Stimulated activated CD8-positive, alpha-beta memory T cell treated with anti-CD3 and anti-CD28 coated beads, Interleukin-12 subunit alpha, Interleukin-12 subunit beta, amount 100 ng/mL, for 1 hour (primary cell): ENCODE measurements around the gene ANXA7.
A peak's percentile ranks its signal among the peaks of the same experiment; 100 is the strongest.

Experiments
- DNase-seq: peaks from one replicate; pipeline ENCODE4 v3.0.0-alpha.2; 2020; ENCODE audit warnings: low read depth

Gene ANXA7

GRCh38 chr10:73413528-73414229 lies at the start of gene ANXA7:
Gene ANXA7, minus strand, starts transcription at chr10:73414058. Its CDS starts 13,202 bp downstream, at chr10:73400856.
- DNase-seq, result peak; percentile 88

- DNase-seq, result no peak
Observed at GRCh38 chr10:73460897-73461296, 47.0 kb upstream of the ANXA7 start.

DNA sequence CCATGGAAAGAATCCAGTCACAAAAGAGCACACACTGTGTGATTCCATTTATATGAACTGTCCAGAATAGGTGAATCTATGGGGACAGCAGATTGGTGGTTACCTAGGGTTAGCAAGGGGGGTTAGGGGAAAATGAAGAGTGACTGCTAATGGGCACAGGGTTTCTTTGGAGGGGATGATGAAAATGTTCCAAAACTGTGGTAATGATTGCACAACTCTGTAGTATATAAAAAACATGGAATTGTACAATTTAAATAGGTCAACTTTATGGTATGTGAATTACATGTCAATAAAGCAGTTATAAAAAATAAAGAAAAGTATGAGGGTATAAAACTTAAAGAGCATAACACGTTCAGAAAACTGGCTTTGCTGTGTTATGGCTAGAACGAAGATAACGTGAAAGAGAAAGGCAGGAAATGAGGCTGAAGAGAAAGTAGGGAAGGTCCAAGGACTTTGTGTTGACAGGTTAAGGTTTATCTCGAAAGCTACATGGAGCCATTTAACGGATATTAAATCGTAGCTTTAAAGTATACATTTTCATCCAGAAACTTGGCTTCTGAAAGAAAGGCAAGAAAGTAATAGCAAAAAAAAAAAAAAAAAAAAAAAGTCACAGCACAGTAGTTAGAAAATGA lies 45.9 kb upstream of the ANXA7 start:
- DNase-seq, result no peak

- no peak for DNase-seq
Observed at GRCh38 chr10:73456187-73456890, 42.5 kb upstream of the ANXA7 start.

GRCh38 chr10:73449113-73449512 lies 35.3 kb upstream of the ANXA7 start:
- no peak for DNase-seq

DNA sequence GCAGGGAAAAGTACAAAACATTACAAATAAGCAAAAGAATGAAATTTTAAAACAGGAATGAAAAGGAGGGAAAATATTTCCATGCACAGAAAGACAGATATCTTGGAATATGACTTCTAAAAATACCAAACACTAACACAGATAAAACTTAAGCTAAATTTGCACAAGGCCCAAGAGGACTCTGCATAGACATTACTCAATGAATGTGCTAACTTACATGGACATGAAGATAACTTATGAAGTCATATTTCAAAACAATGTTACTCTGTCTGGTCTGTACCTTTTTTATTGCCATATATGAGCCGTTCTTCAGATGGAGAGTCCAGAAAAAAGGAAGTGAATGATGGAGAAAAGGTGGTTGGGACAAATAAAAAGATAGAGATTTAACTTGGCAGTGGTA lies 34.5 kb upstream of the ANXA7 start:
- DNase-seq, result no peak

DNA sequence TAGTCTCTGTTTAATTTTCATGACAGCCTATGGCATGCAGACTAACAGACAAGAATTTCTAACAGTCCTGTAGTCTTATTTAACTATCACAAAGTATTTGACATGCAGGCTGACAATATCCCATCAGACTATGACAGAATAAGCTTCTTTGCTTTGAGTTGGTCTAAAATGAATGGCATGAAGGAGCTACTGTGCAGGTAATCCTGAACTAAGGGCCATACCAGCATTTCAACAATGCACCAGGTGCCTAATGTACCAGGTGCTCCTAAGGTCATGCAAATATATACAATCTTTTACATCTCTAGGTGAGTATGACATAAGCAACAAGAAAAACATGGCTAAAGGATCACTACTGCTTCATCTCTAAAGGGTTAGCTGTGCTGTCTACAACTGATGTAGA lies 33.1 kb upstream of the ANXA7 start:
- DNase-seq, result no peak

DNA sequence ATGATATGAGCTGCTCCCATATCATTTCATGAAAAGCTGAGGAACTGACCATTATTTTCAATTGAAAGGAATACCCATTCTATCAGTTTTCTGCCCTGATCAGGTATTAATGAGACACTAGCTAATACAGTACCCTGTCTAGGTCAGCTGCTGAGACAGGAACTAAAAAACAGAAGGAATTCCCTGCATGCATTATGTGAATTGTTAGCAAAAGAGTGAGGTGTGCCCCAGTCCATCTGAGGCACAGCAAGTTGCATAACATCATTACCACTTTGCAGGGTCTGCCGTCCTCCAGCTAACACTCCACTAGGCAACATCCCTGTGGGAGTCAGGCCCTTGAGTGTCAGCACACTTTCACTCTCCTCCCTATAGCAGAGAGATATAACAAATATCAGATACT lies 30.6 kb upstream of the ANXA7 start:
- no peak for DNase-seq

DNA sequence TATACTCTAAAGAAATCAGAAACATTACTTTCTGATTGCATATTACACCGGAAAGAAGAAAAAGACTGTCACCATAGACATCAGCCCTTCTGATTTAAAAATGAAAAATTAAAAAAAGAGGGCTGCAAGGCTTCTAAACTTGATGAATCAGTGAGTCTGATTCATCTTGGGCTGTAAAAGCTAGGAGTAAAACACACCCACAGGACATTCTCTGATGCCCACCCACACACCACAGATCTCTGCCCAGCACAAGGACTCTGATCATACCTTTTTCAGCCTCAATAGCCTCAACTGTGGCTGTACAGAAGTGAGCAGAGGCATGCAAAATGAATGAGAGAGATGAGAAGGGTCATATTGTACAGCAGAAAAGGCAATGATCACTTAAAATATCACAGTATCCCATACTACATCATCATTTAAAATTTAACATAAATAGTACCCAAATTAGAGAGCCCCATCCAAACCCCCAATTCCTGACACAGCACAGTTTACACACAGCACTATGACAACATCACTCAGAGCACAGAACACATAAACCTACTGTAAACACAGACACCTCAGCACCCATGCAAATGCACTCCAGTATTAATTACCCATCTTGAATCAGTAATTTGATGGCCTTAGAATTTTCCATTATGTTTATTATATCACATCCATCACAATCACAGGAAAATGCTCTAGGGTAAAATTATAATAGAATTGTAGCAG lies 25.9 kb upstream of the ANXA7 start:
- DNase-seq, result no peak

DNA sequence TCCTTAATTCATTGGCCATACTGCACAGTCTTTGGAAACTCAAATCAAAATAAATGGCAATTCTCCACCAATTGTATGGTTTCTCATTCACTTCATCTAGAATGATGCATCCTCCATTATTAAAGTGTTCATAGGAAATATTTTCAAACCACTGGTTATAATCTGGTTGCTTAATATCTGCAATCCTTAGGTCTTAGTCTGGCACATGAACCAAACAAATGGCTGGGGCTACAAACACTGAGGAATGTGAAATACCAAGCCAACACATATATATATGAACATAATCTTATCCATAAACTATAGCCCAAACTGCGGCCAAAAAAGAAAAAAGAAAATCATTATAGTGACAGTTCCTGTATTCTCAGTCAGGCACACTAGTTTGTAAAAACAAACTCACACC lies 25.2 kb upstream of the ANXA7 start:
- DNase-seq, result no peak

DNA sequence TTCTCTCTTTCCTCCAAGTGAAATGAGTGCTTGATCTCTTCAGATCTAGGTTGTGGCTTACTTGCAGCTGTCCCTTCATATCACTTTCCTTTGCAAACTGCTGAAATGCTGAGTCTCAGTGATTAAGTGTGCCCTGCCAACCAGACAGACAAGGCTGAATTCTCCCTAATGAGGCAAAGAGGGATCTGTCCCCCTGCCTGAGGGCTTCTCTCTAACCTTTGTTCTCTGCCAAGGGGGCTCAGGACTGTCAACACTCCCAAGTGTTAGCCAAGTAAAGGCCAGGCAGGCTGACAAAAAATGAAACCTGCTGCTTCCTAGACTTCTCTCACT lies 19.6 kb upstream of the ANXA7 start, which contains the start of gene MSS51:
MSS51 (minus strand) TSS at position 24 of the 330 bp plus-strand sequence. CDS start 5,277 bp downstream, outside the sequence.
- no peak for DNase-seq

- no peak for DNase-seq
Observed at GRCh38 chr10:73432646-73433537, 19.0 kb upstream of the ANXA7 start.

DNA sequence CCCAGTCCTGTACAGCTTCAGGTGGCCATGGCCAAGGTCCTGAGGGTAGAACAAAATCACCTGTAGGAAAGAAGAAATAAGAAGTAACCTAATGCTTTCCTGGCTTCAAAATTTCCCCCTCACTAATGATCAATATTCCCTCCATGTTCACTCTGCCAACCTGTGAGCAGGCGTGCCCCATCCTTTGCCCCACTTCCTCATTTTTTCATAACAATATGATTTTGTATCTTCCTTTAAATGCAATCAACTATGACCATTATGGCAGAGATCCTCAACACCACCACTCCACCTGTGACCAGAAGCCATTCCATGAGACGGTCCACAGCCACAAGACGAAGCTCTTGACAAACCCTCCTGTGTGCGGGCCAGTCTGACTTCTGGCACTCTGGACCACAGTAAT lies 12.5 kb upstream of the ANXA7 start:
- no peak for DNase-seq

GRCh38 chr10:73424478-73424877 lies 10.6 kb upstream of the ANXA7 start:
- DNase-seq, result no peak

DNA sequence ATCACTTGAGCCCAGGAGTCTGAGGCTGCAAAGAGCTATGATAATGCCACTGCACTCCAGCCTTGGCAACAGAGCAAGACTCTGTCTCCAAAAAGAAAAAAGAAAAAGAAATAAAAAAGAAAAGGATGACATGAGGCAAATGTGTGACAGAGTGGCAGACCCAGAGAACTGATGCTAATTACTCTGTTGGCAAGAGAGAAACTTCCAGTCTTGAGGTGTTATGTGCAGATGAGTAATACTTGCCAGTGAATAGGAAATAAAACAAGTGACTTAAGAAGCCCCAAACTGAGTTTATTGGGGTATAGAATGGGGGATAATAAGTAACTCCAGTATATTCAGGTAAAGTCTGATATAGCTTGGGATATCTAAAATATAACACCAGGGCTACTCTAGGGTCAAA lies 9.5 kb upstream of the ANXA7 start:
- DNase-seq, result no peak

GRCh38 chr10:73416571-73416970 lies 2.7 kb upstream of the ANXA7 start:
- DNase-seq, result no peak

GRCh38 chr10:73414230-73414945 lies 530 bp upstream of the ANXA7 start:
- no peak for DNase-seq

- DNase-seq, result no peak
Observed at GRCh38 chr10:73413108-73413527, 740 bp downstream of the ANXA7 start.

DNA sequence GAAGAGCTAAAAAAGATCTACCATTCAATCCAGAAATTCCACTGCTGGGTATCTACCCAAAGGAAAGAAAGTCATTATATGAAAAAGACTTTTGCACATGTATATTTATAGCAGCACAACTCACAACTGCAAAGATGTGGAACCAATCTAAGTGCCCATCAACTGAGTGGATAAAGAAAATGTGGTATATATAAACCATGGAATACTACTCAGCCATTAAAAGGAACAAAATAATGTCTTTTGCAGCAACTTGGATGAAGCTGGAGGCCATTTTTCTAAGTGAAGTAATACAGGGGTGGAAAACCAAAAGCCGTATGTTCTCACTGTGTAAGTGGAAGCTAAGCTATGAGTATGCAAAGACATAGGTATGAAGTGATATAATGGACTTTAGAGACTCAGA lies 3.0 kb downstream of the ANXA7 start:
- no peak for DNase-seq

GRCh38 chr10:73408978-73409521 lies 4.8 kb downstream of the ANXA7 start:
- no peak for DNase-seq

DNA sequence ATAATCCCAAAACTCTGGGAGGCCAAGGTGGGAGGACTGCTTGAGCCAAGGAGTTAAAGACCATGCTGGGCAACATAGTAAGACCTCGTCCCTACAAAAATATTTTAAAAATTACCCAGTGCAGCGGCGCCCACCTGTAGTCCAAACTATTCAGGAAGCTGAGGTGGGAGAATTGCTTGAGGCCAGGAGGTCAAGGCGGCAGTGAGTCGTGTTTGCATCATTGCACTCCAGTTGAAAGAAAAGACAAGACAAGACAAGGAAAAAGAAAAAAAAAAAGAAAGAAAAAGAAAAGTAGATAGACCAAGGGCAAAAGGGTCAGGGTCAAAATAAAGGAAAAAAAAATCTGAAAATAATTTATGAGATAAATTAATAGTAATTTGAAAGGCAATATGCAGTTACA lies 5.8 kb downstream of the ANXA7 start:
- no peak for DNase-seq
